ENCODE results near the gene HPSE2. TPM values are rescaled to one million over a fixed set of nuclear protein-coding genes. Genes with fewer than 3 reads are reported as not detected.
A peak's percentile ranks its signal among the peaks of the same experiment; 100 is the strongest.

HPSE2 gene
- polyA plus RNA-seq (2011; rRNA removed) (0.04 TPM in 1 of 2 replicates, not detected in the other), polyA minus RNA-seq (2011; rRNA and poly(A)+ RNA removed) (not detected in 2 replicates)

- CTCF ChIA-PET = interaction anchor here (0.7 to 1.3 kb wide), 2 partner anchors 11 to 40 kb away, joined by 3 read pairs; no protein-coding TSS in a partner anchor
- POLR2A ChIA-PET = no interaction called here
- Histone ChIP-seq H3K27me3 (ENCODE audit: control insufficient read depth, insufficient read depth, low read length) (peaks cover 43% of the 10 kb centered on the region), H3K36me3 (ENCODE audit: control insufficient read depth, insufficient read depth, low read length) (no peaks in the 10 kb centered on the region), H3K4me3 (ENCODE audit: low read depth, low read length) (no peak within 1 kb of the TSS; the same call in 1 of the 2 replicates)
- no peak for TF ChIP-seq CTCF (IDR thresholded peaks at IDR 0.05; ENCODE audit: insufficient read depth, low read depth, low read length)
- DNase-seq (ENCODE audit: low read depth) = no peak
Measured at GRCh38 chr10:99235658-99236626, at the start of gene HPSE2. HPSE2 (minus strand) TSS chr10:99235852.

GRCh38 chr10:99280472-99280871 lies 44.8 kb upstream of the HPSE2 start:
- Histone ChIP-seq H3K4me3 (ENCODE audit: low read depth, low read length) (no peak overlapping the region), H3K36me3 (ENCODE audit: control insufficient read depth, insufficient read depth, low read length) (no peaks in the 10 kb centered on the region), H3K27me3 (ENCODE audit: control insufficient read depth, insufficient read depth, low read length) (no peaks in the 10 kb centered on the region)
- ChIA-PET CTCF (interaction anchor here (0.6 kb wide), 1 partner anchor 1019 kb away, joined by 3 read pairs; no protein-coding TSS in a partner anchor), POLR2A (no interaction called here)
- TF ChIP-seq CTCF (IDR thresholded peaks at IDR 0.05; ENCODE audit: insufficient read depth, low read depth, low read length) = no peak
- DNase-seq (ENCODE audit: low read depth) = no peak

GRCh38 chr10:99279626-99280111 lies 44.0 kb upstream of the HPSE2 start:
- DNase-seq (ENCODE audit: low read depth) = peak; percentile 91
- CTCF ChIA-PET = interaction anchor here (1.1 kb wide), 1 partner anchor 79 kb away, joined by 3 read pairs; no protein-coding TSS in a partner anchor
- H3K27me3 ChIP-seq (ENCODE audit: control insufficient read depth, insufficient read depth, low read length) = no peaks in the 10 kb centered on the region
- no peak overlapping the region for H3K4me3 ChIP-seq (ENCODE audit: low read depth, low read length)
- no peaks in the 10 kb centered on the region for H3K36me3 ChIP-seq (ENCODE audit: control insufficient read depth, insufficient read depth, low read length)
- POLR2A ChIA-PET = no interaction called here
- no peak for TF ChIP-seq CTCF (IDR thresholded peaks at IDR 0.05; ENCODE audit: insufficient read depth, low read depth, low read length)

GRCh38 chr10:99276848-99277486 lies 41.3 kb upstream of the HPSE2 start:
- POLR2A ChIA-PET = no interaction called here
- TF ChIP-seq CTCF (IDR thresholded peaks at IDR 0.05; ENCODE audit: insufficient read depth, low read depth, low read length) = peak; percentile 28; the same call in 1 of the 2 replicates
- Histone ChIP-seq H3K36me3 (ENCODE audit: control insufficient read depth, insufficient read depth, low read length) (no peaks in the 10 kb centered on the region), H3K27me3 (ENCODE audit: control insufficient read depth, insufficient read depth, low read length) (no peaks in the 10 kb centered on the region), H3K4me3 (ENCODE audit: low read depth, low read length) (no peak overlapping the region)
- DNase-seq (ENCODE audit: low read depth) = no peak
- CTCF ChIA-PET = interaction anchor here (0.6 to 1.4 kb wide), 4 partner anchors 8 to 99 kb away, joined by 3 to 4 read pairs (median 4); no protein-coding TSS in a partner anchor

- no peak for TF ChIP-seq CTCF (IDR thresholded peaks at IDR 0.05; ENCODE audit: insufficient read depth, low read depth, low read length)
- DNase-seq (ENCODE audit: low read depth) = no peak
- ChIA-PET POLR2A (no interaction called here), CTCF (interaction anchor here (0.8 kb wide), 1 partner anchor 11 kb away, joined by 3 read pairs; no protein-coding TSS in a partner anchor)
- Histone ChIP-seq H3K27me3 (ENCODE audit: control insufficient read depth, insufficient read depth, low read length) (no peaks in the 10 kb centered on the region), H3K36me3 (ENCODE audit: control insufficient read depth, insufficient read depth, low read length) (no peaks in the 10 kb centered on the region), H3K4me3 (ENCODE audit: low read depth, low read length) (no peak overlapping the region)
Measured at GRCh38 chr10:99266383-99266782, 30.7 kb upstream of the HPSE2 start.

Data from BJ (cell line).